SK-N-SH (cell line): ENCODE data around the gene DAB1.

Source experiments
- CTCF ChIP-seq: fragments of 200-600 bp; sonication (generic); IDR thresholded peaks from 2 replicates; pipeline ENCODE4 v1.6.1; 2017; ENCODE audit warnings: antibody characterized with exemption, mild to moderate bottlenecking, moderate library complexity
- MAX ChIP-seq: IDR thresholded peaks from 2 replicates; pipeline ENCODE4 v1.4.0; 2012; ENCODE audit warnings: low read depth
- NRF1 ChIP-seq: IDR thresholded peaks from 2 replicates; pipeline ENCODE4 v1.6.1; 2012; ENCODE audit warnings: low read depth, mild to moderate bottlenecking, low read length
- PBX3 ChIP-seq: IDR thresholded peaks from 2 replicates; pipeline ENCODE4; 2012
- POLR2AphosphoS5 ChIP-seq: IDR thresholded peaks from 2 replicates; pipeline ENCODE4 v1.6.1; 2012; ENCODE audit warnings: low read depth, low read length
- RAD21 ChIP-seq: IDR thresholded peaks from 2 replicates; pipeline ENCODE4 v1.6.1; 2012; ENCODE audit warnings: mild to moderate bottlenecking, low read length
- SMC3 ChIP-seq: IDR thresholded peaks from 2 replicates; pipeline ENCODE4 v1.6.1; 2012; ENCODE audit warnings: low read depth, low read length, improper control_type of control experiment
- TAF1 ChIP-seq: IDR thresholded peaks from 2 replicates; pipeline ENCODE4 v1.6.1; 2012; ENCODE audit warnings: low read depth, mild to moderate bottlenecking, low read length, moderate library complexity, borderline replicate concordance
- ZBTB33 ChIP-seq: IDR thresholded peaks from 2 replicates; pipeline ENCODE4 v1.4.0; 2012; ENCODE audit warnings: low read depth, borderline replicate concordance

GRCh38 chr1:56963667-56964066 lies 460.2 kb downstream of the DAB1 start:
- no peak for TF ChIP-seq CTCF
- TF ChIP-seq RAD21, result no peak
- no peak for TF ChIP-seq SMC3
- no peak for TF ChIP-seq PBX3
- no peak for TF ChIP-seq NRF1
- TF ChIP-seq TAF1, result no peak
- TF ChIP-seq ZBTB33, result no peak
- TF ChIP-seq POLR2AphosphoS5, result no peak
- no peak for TF ChIP-seq MAX
